ENCODE results near the gene PRPH. TPM values are rescaled to one million over a fixed set of nuclear protein-coding genes. Genes with fewer than 3 reads are reported as not detected.

The PRPH gene
- total and polyA plus RNA-seq, 2 of the 8 experiments (the other 6 are each of a cell fraction or from before 2014, with no cell fraction given) = 0.79 to 1.4 TPM

DNA sequence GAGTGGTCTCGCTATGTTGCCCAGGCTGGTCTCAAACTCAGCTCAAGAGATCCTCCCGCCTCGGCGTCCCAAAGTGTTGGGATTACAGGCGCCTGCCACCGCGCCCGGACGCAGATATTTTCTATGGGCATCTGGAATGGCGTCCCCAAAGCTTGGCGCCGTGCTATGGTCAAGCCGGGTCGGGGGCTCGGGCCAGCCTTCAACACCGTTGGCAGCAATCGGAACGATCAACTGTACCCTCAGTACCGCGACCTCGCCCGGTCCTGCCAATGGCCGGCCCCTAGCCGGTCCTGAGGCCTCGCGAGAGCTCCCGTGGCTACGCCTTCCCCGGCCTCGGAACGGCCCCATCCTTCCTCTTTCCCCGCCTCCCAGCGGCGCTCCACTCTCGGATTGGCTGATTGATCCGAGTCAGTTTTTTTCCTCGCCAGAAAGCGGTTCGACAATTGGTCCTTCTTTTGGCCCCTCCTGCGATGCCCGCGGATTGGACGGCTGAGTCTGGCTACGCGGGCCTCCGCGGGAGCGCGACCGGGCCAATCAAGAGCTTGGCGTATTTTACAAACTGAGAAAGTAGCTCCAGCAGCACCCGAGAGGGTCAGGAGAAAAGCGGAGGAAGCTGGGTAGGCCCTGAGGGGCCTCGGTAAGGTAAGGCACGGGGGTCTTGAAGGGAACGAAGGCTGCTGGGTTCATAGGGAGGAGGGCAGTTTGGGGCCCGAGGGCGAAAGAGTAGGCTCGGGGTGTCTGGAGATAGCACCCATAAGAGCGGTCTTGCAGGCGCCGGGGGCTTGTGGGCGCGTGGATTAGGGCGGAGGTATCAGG, 28.0 kb downstream of the PRPH start, which contains the start of gene TROAP:
Gene TROAP, plus strand, starts transcription at position 548 of the 816 bp plus-strand sequence. CDS start 354 bp downstream, outside the sequence.
- no peaks in the 10 kb centered on the region for H4K20me1 ChIP-seq (replicated peaks in 1 of 2; ENCODE audit: control insufficient read depth in 1 of 2, insufficient read depth in 2 of 2, low read length in 2 of 2)
- H3K4me2 ChIP-seq (ENCODE audit: insufficient read depth in 1 of 2, low read depth in 2 of 2, low read length in 2 of 2) = peak within 1 kb of the TSS; percentile 98 to 100
- peak within 1 kb of the TSS; percentile 72 for H4K5ac ChIP-seq (ENCODE audit: insufficient read length, low read depth, low read length)
- ChIA-PET CTCF (ENCODE audit: partially characterized antibody) (interaction anchor here (1.0 to 9.2 kb wide), 9 partner anchors 9 to 35 kb away, joined by 3 to 76 read pairs (median 9); partner anchors contain the start of genes DNAJC22 and PRPH), POLR2A (ENCODE audit: partially characterized antibody) (interaction anchor here (0.6 to 4.6 kb wide), 14 partner anchors 11 to 1100 kb away, joined by 3 to 37 read pairs (median 4); partner anchors contain the start of genes DNAJC22, PRKAG1 and PRPH)
- peak within 1 kb of the TSS; percentile 95 for H2AFZ ChIP-seq (ENCODE audit: low read length)
- no peaks in the 10 kb centered on the region for H3K27me3 ChIP-seq (replicated peaks in 1 of 4; ENCODE audit: control insufficient read depth in 3 of 4, extremely low read depth in 1 of 4, insufficient read depth in 3 of 4, low read length in 3 of 4)
- peak within 1 kb of the TSS; percentile 91 for H4K8ac ChIP-seq (ENCODE audit: extremely low read depth, insufficient read depth, low read length)
- H3K9ac ChIP-seq (replicated peaks in 1 of 4; ENCODE audit: extremely low read depth in 1 of 4, low read depth in 3 of 4, low read length in 3 of 4) = peak within 1 kb of the TSS; percentile 76 to 94 (median 82)
- H3K27ac ChIP-seq (ENCODE audit: low read depth, low read length) = peak within 1 kb of the TSS; percentile 66
- H3K18ac ChIP-seq (ENCODE audit: extremely low read depth, low read length) = peak within 1 kb of the TSS; percentile 48
- peaks cover 7% of the 10 kb centered on the region; the same call in 1 of the 2 replicates for H3K23me2 ChIP-seq (ENCODE audit: low read depth, low read length)
- H2BK120ac ChIP-seq (replicated peaks; ENCODE audit: low read depth, low read length) = no peak within 1 kb of the TSS
- H3K14ac ChIP-seq (ENCODE audit: insufficient read length) = no peak within 1 kb of the TSS
- 0 out of 2 replicates have a peak within 1 kb of the TSS, but pooled peaks have one; percentile 2 for H2BK15ac ChIP-seq (ENCODE audit: low read length)
- H3K36me3 ChIP-seq (ENCODE audit: control insufficient read depth in 2 of 4, insufficient read depth in 4 of 4, low read length in 3 of 4) = peaks cover 0 to 21% (median 10%) of the 10 kb centered on the region in 4 experiments; a peak in 6 of 8 replicates
- no peak within 1 kb of the TSS for H2BK12ac ChIP-seq (ENCODE audit: low read depth, low read length)
- no peak within 1 kb of the TSS for H2BK20ac ChIP-seq (ENCODE audit: low read length)
- H3K4me1 ChIP-seq (replicated peaks in 1 of 4; ENCODE audit: control insufficient read depth in 3 of 4, insufficient read depth in 4 of 4, low read length in 3 of 4) = peaks cover 4 to 13% (median 6%) of the 10 kb centered on the region in 4 experiments; a peak in 6 of 7 replicates
- no peak within 1 kb of the TSS for H3K23ac ChIP-seq (ENCODE audit: insufficient read length)
- peak within 1 kb of the TSS; percentile 89 for H3K56ac ChIP-seq (replicated peaks; ENCODE audit: insufficient read length, low read depth, low read length)
- H3K9me3 ChIP-seq (ENCODE audit: insufficient read depth in 2 of 2, low read depth in 1 of 2, low read length in 1 of 2) = no peaks in the 10 kb centered on the region
- no peak within 1 kb of the TSS for H3K4ac ChIP-seq (replicated peaks; ENCODE audit: insufficient read length, low read depth, low read length)
- FAIRE-seq (peak; percentile 71), DNase-seq (ENCODE audit: low read depth in 1 of 2, low spot score in 2 of 2) (peak; percentile 94 to 95)
- H2AK5ac ChIP-seq (ENCODE audit: low read depth, low read length) = no peak within 1 kb of the TSS
- H2BK5ac ChIP-seq (ENCODE audit: low read depth, low read length) = peak within 1 kb of the TSS; percentile 18; the same call in 1 of the 2 replicates
- 0% methylated on average over 61 of the region's 65 CpGs; no CpG with 5 or more reads in 1 of the 2 experiments for WGBS, 2 experiments (ENCODE audit: extremely low coverage in 1 of 2, insufficient coverage in 1 of 2, insufficient read length in 1 of 2, insufficient replicate concordance in 2 of 2, low coverage in 1 of 2, low lambda C conversion rate in 2 of 2, missing lambda C conversion rate in 1 of 2)
- H4K91ac ChIP-seq (replicated peaks; ENCODE audit: insufficient read length, low read length) = peak within 1 kb of the TSS; percentile 39
- peak within 1 kb of the TSS; percentile 87 to 96 (median 90) for H3K4me3 ChIP-seq (ENCODE audit: extremely low read depth in 1 of 4, insufficient read depth in 2 of 4, low read depth in 3 of 4, low read length in 4 of 4)
- H3K79me2 ChIP-seq (ENCODE audit: control insufficient read depth in 1 of 2, insufficient read depth in 2 of 2, low read length in 2 of 2) = peaks cover 0 to 6% of the 10 kb centered on the region in 2 experiments; a peak in 1 of 4 replicates
- H3K79me1 ChIP-seq (ENCODE audit: low read depth, low read length) = no peaks in the 10 kb centered on the region; the same call in 1 of the 2 replicates
- TF ChIP-seq SP2 (IDR thresholded peaks at IDR 0.05; ENCODE audit: low read length) = peak; percentile 35; the same call in 1 of the 2 replicates
- TF ChIP-seq KDM5A (IDR thresholded peaks at IDR 0.05; ENCODE audit: low read length) = no peak; the same call in 1 of the 2 replicates
- no peak for TF ChIP-seq FOSL1 (IDR thresholded peaks at IDR 0.05; ENCODE audit: insufficient read depth, low read depth, low read length)
- no peak for TF ChIP-seq JUND (IDR thresholded peaks at IDR 0.05; ENCODE audit: low read length)
- no peak for TF ChIP-seq CBX8 (IDR thresholded peaks at IDR 0.05; ENCODE audit: borderline replicate concordance, low read depth, low read length)
- no peak for TF ChIP-seq HDAC6 (IDR thresholded peaks at IDR 0.05; ENCODE audit: low read depth, low read length)
- peak in 1 of 2 experiments; percentile 56; a peak in 1 of 4 replicates for TF ChIP-seq HDAC2 (IDR thresholded peaks at IDR 0.05; ENCODE audit: borderline replicate concordance in 1 of 2, low read depth in 2 of 2, low read length in 2 of 2)
- TF ChIP-seq RXRA (IDR thresholded peaks at IDR 0.05; ENCODE audit: insufficient read depth, low read depth, low read length) = no peak
- TF ChIP-seq YY1 (IDR thresholded peaks at IDR 0.05; ENCODE audit: low read depth, low read length) = peak; percentile 79
- no peak for TF ChIP-seq SRF (IDR thresholded peaks at IDR 0.05; ENCODE audit: low read depth, low read length)
- TF ChIP-seq BACH1 (IDR thresholded peaks at IDR 0.05; ENCODE audit: low read length) = no peak

All from H1 (cell line).